ENCODE results near the gene CDX1.

DNA sequence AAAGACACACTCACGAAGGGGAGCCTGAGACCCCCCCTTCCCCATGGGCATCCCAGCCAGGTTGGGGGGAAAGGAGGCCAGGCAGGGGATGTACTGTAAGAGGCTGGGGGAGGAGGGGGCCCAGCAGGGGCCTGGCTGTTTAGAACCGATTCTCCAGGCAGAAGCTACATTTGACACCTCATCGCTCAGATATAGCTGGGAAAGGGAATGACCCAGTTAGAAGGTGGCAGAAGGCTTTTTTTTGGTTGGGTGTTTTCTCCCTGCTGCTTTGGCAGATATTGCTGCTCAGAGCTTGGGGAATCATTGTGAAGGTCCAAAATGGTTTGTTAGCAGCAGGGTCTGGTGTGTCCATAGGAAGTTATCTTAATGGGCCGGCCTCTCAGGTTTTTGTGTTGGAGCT is 6.0 kb downstream of the CDX1 start:
- TF ChIP-seq FOXA1 (IDR thresholded peaks at IDR 0.05) = no peak
- no peak for TF ChIP-seq SP1 (IDR thresholded peaks at IDR 0.05)
